ENCODE measurements around the gene SASH1.

Gene SASH1

GRCh38 chr6:148529010-148529409 lies 186.4 kb downstream of the SASH1 start:
- DNase-seq, result no peak

DNA sequence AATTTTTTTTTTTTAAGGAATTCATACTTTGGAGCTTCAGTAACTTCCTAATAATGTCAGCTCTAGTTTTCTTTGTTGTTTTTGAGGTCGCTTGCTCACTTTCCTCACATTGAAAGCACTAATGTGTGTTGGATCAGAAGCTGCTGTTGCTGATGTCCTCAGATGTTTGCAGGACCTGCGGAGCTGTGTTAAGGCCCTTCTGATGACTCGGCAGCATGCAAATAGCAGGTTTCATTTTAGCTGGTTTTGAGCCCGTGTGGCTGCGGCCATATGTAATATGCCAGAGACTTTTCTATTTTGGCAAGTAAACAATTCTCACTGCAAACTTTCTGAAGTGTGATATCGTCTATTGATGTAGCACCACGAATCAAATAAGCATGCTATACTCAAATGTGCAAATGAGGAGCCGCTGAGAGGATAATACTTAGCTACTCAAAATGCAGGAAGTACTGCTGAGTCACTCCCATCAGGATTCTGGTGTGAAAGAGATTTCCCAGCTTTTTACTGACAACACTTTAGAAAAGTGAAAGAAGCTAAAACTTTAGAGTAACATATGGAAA lies 187.8 kb downstream of the SASH1 start:
- no peak for DNase-seq

GRCh38 chr6:148530976-148531375 lies 188.3 kb downstream of the SASH1 start:
- DNase-seq, result no peak

DNA sequence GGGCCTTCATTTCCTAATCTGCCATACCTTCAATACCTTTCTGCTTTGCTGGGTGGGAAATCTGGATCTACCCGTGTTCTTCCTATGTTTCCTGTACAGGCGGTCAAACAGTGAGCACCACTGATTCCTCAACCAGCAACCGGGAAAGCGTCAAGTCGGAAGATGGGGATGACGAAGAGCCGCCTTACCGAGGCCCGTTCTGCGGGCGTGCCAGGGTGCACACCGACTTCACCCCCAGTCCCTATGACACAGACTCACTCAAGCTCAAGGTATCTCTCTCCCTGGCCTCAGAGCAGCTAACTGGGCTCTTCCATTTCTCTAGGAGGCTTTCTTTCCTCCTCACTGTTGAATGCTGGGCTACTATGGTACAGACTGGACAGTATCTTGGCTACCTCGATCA lies 190.1 kb downstream of the SASH1 start:
- DNase-seq, result no peak

DNA sequence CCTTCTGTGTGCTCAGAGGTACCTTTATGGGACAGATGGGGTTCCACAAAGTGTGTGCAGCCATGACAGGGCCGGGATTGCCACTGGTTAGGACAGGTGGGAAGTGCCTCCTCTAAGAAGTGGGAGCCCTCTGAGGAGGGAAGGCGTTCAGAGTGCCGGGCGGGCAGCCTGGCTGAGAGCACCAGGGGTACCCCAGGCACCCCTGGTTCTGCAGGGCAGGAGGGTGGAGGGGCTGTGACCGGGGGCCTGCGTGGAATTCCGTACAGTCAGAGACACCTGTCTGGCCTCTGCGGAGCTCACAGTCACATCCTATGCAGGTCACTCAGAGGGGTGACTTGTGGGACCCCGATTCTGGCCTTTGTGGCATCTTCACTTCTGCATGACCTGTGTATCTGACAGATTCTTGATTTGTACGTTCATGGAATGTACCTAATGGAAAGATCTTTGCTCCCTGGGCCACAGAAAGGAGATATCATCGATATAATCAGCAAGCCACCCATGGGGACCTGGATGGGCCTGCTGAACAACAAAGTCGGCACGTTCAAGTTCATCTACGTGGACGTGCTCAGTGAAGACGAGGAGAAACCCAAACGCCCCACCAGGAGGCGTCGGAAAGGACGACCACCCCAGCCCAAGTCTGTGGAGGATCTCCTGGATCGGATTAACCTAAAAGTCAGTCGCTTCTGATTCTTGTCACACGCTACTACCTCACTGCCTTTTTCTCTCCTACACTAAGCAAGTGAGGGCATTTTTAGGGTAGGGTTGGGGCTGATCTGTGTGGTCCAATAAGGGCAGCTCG lies 190.9 kb downstream of the SASH1 start:
- DNase-seq, result no peak

- no peak for DNase-seq
Observed at GRCh38 chr6:148534871-148535270, 192.2 kb downstream of the SASH1 start.

GRCh38 chr6:148535381-148535780 lies 192.7 kb downstream of the SASH1 start:
- DNase-seq, result no peak

- DNase-seq, result no peak
Observed at GRCh38 chr6:148535976-148536375, 193.3 kb downstream of the SASH1 start.

DNA sequence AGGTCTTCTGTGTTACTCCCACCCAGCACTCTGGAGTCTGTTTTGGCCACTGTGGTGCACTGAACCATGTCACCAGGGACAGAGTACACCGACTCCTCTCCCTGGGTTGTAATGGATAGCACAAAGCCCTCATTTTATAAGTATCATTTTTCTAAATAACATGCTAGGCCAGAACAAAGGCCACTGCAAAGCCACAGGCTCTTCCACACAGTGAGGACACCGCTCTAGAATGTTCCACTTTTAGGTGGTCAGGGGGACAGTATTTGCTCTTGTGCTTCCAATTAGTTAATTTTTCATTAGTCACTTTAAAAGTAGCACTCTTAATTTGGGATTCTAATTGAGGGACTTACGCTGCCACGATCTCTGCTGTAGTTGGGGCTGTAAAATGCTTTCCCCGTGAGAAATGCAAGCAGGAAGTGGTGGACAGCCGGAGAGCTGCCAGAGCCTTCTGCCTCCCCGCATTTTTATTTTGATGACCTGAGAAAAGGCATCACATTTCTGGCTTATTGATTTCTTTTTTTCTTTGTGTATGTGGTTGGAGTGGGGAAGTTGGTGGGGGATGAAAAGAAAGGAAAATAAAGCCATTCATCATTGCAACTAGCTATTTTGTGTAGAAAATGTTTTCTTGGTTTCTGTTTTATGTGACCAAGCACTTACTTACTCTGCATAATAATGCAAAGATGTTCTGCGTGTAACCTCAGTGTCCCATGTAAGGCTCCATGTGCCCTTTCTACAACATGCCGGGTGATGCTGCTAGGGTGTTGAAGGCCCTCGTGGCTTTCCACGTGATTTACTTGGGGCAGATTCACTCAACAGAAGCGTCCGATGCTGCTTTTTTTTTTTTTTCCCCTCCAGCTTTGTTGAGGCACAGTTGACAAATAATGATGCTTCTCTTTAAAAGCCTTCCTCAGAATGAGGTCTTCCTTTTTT lies 195.9 kb downstream of the SASH1 start:
- DNase-seq, result no peak

GRCh38 chr6:148543540-148543939 lies 200.9 kb downstream of the SASH1 start:
- DNase-seq, result no peak

DNA sequence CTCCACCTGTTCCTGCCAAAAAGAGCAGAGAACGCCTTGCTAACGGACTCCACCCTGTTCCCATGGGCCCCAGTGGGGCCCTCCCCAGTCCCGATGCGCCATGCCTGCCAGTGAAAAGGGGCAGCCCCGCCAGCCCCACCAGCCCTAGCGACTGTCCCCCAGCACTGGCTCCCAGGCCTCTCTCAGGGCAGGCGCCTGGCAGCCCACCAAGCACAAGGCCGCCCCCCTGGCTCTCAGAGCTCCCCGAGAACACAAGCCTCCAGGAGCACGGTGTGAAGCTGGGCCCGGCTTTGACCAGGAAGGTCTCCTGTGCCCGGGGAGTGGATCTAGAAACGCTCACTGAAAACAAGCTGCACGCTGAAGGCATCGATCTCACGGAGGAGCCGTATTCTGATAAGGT lies 201.8 kb downstream of the SASH1 start:
- no peak for DNase-seq

GRCh38 chr6:148545901-148546300 lies 203.3 kb downstream of the SASH1 start:
- DNase-seq, result no peak

DNA sequence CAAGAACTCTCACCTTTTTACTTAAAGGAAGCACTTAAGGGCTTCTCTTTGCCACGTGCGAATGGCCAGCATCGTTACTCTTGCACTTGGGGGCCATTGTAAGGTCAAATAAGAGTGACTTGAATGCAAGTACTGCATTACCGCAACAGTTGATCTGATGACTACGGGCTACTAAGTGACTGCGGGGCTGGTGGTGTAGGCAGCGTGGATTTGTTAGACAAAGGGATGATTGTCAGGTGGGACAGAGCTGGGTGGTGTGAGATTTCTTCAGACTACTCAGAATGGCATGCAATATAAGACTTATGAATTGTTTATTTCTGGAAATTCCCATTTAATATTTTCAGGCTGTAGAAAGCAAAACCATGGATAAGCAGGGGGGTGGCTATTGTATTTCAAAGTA lies 204.5 kb downstream of the SASH1 start:
- no peak for DNase-seq

DNA sequence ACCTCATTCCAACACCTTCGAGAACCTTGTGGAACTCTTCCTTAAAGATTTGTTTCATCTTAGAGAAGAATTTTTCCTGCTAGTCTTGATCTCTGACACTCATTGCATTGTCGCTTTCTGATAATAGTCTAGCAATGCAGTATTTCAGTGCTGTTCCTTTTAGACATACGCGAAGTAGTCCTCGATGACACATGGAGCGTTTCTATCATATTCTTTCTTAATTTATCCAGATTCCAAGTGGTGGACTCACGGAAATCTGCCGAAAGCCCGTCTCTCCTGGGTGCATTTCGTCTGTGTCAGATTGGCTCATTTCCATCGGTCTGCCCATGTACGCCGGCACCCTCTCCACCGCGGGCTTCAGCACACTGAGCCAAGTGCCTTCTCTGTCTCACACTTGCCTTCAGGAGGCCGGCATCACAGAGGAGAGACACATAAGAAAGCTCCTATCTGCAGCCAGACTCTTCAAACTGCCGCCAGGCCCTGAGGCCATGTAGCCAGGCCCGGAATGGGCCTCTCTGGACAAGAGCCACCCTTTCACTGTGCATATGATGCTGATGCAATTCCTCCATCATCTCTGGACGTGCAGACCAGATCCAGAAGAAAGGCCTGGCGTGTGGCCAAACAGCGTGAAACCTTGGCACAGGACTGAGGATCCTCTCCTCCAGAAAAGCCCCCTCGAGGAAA lies 205.6 kb downstream of the SASH1 start:
- no peak for DNase-seq

DNA sequence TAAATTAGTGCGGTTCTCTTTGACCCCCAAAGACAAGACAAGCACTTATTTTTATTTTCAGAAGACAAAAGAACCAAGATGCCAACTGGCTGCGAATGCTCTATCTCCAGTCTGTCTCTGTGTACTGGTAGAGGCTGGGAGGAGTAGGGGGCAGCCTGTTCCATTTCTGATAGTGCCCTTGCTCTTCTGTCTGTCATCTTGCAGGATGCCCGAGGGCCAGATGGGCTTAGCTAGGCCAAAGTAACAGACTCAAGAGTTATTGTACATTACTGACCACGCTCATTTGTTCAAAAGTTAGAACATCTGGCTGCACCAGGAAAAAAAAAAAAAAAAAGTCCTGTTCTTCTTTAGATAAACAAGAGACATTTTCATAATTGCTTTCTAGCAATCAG lies 206.1 kb downstream of the SASH1 start:
- no peak for DNase-seq

DNA sequence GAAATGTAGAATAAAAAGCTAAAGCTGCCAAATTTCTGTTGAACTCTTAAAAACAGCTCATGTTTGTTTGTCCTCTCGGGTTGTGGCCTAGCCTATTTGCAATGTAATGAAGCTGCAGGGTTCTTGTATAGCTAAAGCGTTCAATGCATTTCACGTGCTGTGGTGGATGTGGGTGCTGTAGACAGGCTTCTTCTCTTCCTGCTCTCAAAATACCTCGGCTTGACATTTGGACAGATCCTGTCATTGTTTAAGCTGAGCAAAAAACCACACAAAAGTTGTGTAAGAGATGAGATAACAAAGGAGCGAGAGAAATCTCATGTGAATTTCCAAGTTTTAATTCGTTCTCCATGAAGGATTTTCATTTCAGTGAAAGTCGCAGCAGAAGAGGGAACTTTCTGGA lies 207.9 kb downstream of the SASH1 start:
- DNase-seq, result no peak

DNA sequence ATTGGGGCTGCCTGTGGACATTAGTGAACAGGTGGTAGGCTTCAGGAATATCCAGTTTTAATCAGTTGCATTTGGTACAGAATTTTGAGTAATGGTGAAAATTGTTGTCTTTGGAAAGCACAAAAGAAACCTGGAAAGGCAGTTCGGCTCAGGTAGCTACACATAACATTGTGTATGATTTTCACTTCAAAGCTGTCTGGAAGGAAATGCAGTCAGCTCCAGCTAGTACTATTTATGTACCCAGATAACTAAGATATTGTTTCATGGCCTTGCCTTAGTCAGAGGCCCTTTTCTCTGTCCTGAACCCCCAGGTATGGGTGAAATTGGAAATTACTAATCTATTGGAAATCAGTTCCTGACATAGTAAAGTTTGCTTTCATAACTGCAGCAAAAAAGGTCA lies 208.6 kb downstream of the SASH1 start:
- DNase-seq, result no peak

GRCh38 chr6:148556410-148556809 lies 213.8 kb downstream of the SASH1 start:
- DNase-seq, result no peak

DNA sequence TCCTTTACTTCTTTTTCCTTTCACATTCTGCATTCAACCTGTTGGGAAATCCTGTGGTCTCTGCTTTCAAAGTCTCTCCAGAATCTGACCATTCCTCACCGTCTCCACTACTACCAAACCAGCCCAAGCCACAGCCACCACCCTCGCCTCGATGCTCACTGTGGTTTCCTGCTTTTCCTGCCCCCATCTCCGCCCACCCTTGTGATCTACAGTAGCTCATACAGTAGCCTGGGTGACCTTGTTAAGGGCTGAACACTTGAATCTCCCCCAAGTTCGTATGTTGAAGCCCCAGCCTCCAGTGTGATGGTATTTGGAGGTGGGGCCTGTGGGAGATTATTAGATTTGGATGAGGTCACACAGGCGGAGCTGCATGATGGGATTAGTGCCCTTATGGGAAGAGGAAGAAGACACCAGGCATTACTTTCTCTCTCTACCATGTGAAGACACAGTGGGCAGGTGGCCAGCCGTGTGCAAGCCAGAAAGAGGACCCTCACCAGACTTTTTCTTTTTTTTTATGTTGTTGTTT lies 215.2 kb downstream of the SASH1 start:
- no peak for DNase-seq

DNA sequence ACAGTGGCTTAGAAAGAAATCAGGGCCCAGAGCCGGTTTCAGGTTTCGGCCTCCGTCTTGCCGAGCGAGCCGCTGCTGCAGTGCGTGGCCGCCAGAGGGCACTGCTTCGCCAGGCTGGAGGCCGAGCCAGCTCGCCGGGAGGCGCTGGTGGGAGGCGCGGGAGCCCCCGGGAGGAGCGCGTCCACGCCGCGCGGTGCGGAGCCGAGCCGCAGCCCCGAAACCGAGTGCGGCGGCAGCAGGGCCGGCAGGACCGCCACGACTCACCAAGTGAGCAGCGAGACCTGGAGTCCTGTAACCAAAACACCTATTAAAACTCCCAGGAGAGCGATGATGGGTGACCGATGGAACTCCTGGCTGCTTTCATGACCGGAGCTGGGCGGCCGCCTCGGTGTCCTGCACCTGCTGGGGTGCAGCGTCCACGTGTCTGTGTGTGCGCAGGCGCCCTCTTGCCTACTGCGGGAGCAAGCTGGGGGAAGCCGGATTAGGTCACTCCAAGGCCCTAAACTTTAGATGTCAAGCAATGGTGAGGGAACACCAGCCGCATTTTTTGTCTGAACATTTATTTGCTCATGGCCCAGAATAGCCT lies 217.3 kb downstream of the SASH1 start:
- DNase-seq, result peak; percentile 38

- no peak for DNase-seq
Observed at GRCh38 chr6:148561629-148562028, 219.0 kb downstream of the SASH1 start.

DNA sequence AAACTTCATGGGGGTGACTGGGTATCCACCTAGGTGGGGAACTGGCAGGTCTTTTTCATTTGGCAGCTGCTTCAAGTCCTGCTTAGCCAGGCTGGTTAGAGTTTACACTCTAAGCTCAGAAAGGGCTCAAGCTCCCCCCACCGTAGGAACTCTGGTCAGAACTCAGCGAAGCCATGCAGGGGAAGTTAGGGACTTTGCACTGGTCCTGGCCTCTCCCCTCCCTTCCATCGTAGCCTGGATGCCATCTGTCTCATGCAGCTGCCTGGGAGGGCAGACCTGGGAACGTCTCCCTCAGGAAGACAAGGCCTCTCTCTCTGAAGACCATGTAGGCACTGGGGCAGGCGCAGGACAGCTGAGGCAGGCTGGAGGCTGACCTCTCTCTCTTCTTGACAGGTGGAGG lies 220.4 kb downstream of the SASH1 start:
- DNase-seq, result no peak
